ENCODE data around the gene ZNRF3.

ZNRF3 gene

GRCh38 chr22:28977060-28977459 lies 93.7 kb downstream of the ZNRF3 start:
- TF ChIP-seq TAF1 (IDR thresholded peaks at IDR 0.05; ENCODE audit: low read depth) (no peak), ZBTB7A (IDR thresholded peaks at IDR 0.05; ENCODE audit: low read depth) (no peak), CEBPB (IDR thresholded peaks at IDR 0.05) (no peak), USF1 (IDR thresholded peaks at IDR 0.05) (no peak), FOXM1 (IDR thresholded peaks at IDR 0.05; ENCODE audit: borderline replicate concordance, low read depth) (no peak), NFIC (IDR thresholded peaks at IDR 0.05) (no peak), YY1 (IDR thresholded peaks at IDR 0.05; ENCODE audit: low read depth) (no peak), MAX (IDR thresholded peaks at IDR 0.05) (no peak), REST (IDR thresholded peaks at IDR 0.05; ENCODE audit: low read depth) (no peak), EP300 (IDR thresholded peaks at IDR 0.05; ENCODE audit: borderline replicate concordance) (no peak), EGR1 (IDR thresholded peaks at IDR 0.05) (no peak), RAD21 (IDR thresholded peaks at IDR 0.05; ENCODE audit: low read depth) (no peak), TEAD4 (IDR thresholded peaks at IDR 0.05) (no peak), TCF12 (IDR thresholded peaks at IDR 0.05; ENCODE audit: low read depth) (no peak), CREB1 (IDR thresholded peaks at IDR 0.05; ENCODE audit: low read depth) (no peak)

- TF ChIP-seq TAF1 (IDR thresholded peaks at IDR 0.05; ENCODE audit: low read depth) (no peak), MAX (IDR thresholded peaks at IDR 0.05) (no peak), RAD21 (IDR thresholded peaks at IDR 0.05; ENCODE audit: low read depth) (no peak), TEAD4 (IDR thresholded peaks at IDR 0.05) (no peak), NFIC (IDR thresholded peaks at IDR 0.05) (no peak), FOXM1 (IDR thresholded peaks at IDR 0.05; ENCODE audit: borderline replicate concordance, low read depth) (no peak), YY1 (IDR thresholded peaks at IDR 0.05; ENCODE audit: low read depth) (no peak), CREB1 (IDR thresholded peaks at IDR 0.05; ENCODE audit: low read depth) (no peak), EP300 (IDR thresholded peaks at IDR 0.05; ENCODE audit: borderline replicate concordance) (no peak), CEBPB (IDR thresholded peaks at IDR 0.05) (no peak), USF1 (IDR thresholded peaks at IDR 0.05) (no peak)
These were observed 94.2 kb downstream of the ZNRF3 start for GRCh38 chr22:28977481-28977971.

GRCh38 chr22:28978158-28978557 lies 94.8 kb downstream of the ZNRF3 start:
- TF ChIP-seq FOXM1 (IDR thresholded peaks at IDR 0.05; ENCODE audit: borderline replicate concordance, low read depth) (no peak), EP300 (IDR thresholded peaks at IDR 0.05; ENCODE audit: borderline replicate concordance) (no peak), REST (IDR thresholded peaks at IDR 0.05; ENCODE audit: low read depth) (no peak), RAD21 (IDR thresholded peaks at IDR 0.05; ENCODE audit: low read depth) (no peak), TAF1 (IDR thresholded peaks at IDR 0.05; ENCODE audit: low read depth) (no peak), TCF12 (IDR thresholded peaks at IDR 0.05; ENCODE audit: low read depth) (no peak), EGR1 (IDR thresholded peaks at IDR 0.05) (no peak), CEBPB (IDR thresholded peaks at IDR 0.05) (no peak), MAX (IDR thresholded peaks at IDR 0.05) (no peak), YY1 (IDR thresholded peaks at IDR 0.05; ENCODE audit: low read depth) (no peak), TEAD4 (IDR thresholded peaks at IDR 0.05) (no peak), NFIC (IDR thresholded peaks at IDR 0.05) (no peak), ZBTB7A (IDR thresholded peaks at IDR 0.05; ENCODE audit: low read depth) (no peak), USF1 (IDR thresholded peaks at IDR 0.05) (no peak), CREB1 (IDR thresholded peaks at IDR 0.05; ENCODE audit: low read depth) (no peak)

- no peak for TF ChIP-seq CEBPB (IDR thresholded peaks at IDR 0.05)
These were observed 95.8 kb downstream of the ZNRF3 start for GRCh38 chr22:28978863-28979796.

- TF ChIP-seq CREB1 (IDR thresholded peaks at IDR 0.05; ENCODE audit: low read depth), result no peak
- TF ChIP-seq TEAD4 (IDR thresholded peaks at IDR 0.05), result no peak
- no peak for TF ChIP-seq MAX (IDR thresholded peaks at IDR 0.05)
- TF ChIP-seq YY1 (IDR thresholded peaks at IDR 0.05; ENCODE audit: low read depth), result no peak
- TF ChIP-seq EGR1 (IDR thresholded peaks at IDR 0.05), result no peak
- TF ChIP-seq REST (IDR thresholded peaks at IDR 0.05; ENCODE audit: low read depth), result no peak
- TF ChIP-seq ZBTB7A (IDR thresholded peaks at IDR 0.05; ENCODE audit: low read depth), result no peak
- no peak for TF ChIP-seq EP300 (IDR thresholded peaks at IDR 0.05; ENCODE audit: borderline replicate concordance)
- no peak for TF ChIP-seq USF1 (IDR thresholded peaks at IDR 0.05)
- TF ChIP-seq CEBPB (IDR thresholded peaks at IDR 0.05), result no peak
- no peak for TF ChIP-seq RAD21 (IDR thresholded peaks at IDR 0.05; ENCODE audit: low read depth)
- TF ChIP-seq TAF1 (IDR thresholded peaks at IDR 0.05; ENCODE audit: low read depth), result no peak
- TF ChIP-seq NFIC (IDR thresholded peaks at IDR 0.05), result no peak
- TF ChIP-seq TCF12 (IDR thresholded peaks at IDR 0.05; ENCODE audit: low read depth), result no peak
- TF ChIP-seq FOXM1 (IDR thresholded peaks at IDR 0.05; ENCODE audit: borderline replicate concordance, low read depth), result no peak
These were observed 97.0 kb downstream of the ZNRF3 start for GRCh38 chr22:28980326-28980725.

All from Ishikawa (cell line).